ENCODE data around the gene POT1. TPM values are rescaled to one million over a fixed set of nuclear protein-coding genes. Genes with fewer than 3 reads are reported as not detected.
A peak's percentile ranks its signal among the peaks of the same experiment; 100 is the strongest.

The POT1 gene
- total RNA-seq, 2 donors from 2014 or later, result 27.3 to 27.8 TPM

- peak overlapping the region in 1 of 2 donors; percentile 56 for H3K27ac Mint-ChIP-seq
- peak overlapping the region; percentile 22 for H3K4me3 Mint-ChIP-seq
- H3K36me3 Mint-ChIP-seq, result peaks cover 8% of the 10 kb centered on the region
- H3K4me1 Mint-ChIP-seq (ENCODE audit: low read depth in 2 of 2), result peaks cover 19 to 25% of the 10 kb centered on the region in 2 donors
- DNase-seq (ENCODE audit: low spot score), result no peak
- H3K27me3 Mint-ChIP-seq, result no peaks in the 10 kb centered on the region
- no peak for ATAC-seq
- H3K9me3 Mint-ChIP-seq, result no peaks in the 10 kb centered on the region
Measured at GRCh38 chr7:124930655-124931597, 1.3 kb upstream of the POT1 start.

GRCh38 chr7:124930173-124930623, 573 bp upstream of the POT1 start:
- Mint-ChIP-seq H3K9me3 (no peaks in the 10 kb centered on the region), H3K27me3 (no peaks in the 10 kb centered on the region), H3K27ac (peak overlapping the region; percentile 90 to 97), H3K4me1 (ENCODE audit: low read depth in 2 of 2) (peaks cover 24 to 30% of the 10 kb centered on the region in 2 donors), H3K4me3 (peak overlapping the region; percentile 97), H3K36me3 (peaks cover 8% of the 10 kb centered on the region)
- ATAC-seq (no peak), DNase-seq (ENCODE audit: low spot score) (no peak)

- Mint-ChIP-seq H3K27me3 (no peaks in the 10 kb centered on the region), H3K4me3 (no peak overlapping the region), H3K27ac (no peak overlapping the region), H3K4me1 (ENCODE audit: low read depth in 2 of 2) (peaks cover 37 to 47% of the 10 kb centered on the region in 2 donors), H3K9me3 (no peaks in the 10 kb centered on the region), H3K36me3 (peaks cover 19% of the 10 kb centered on the region)
- no peak for ATAC-seq
- DNase-seq (ENCODE audit: low spot score), result no peak
Measured at GRCh38 chr7:124924906-124925305, 4.7 kb downstream of the POT1 start.

GRCh38 chr7:124922200-124922599, 7.4 kb downstream of the POT1 start:
- no peak overlapping the region for H3K4me3 Mint-ChIP-seq
- no peak for ATAC-seq
- no peaks in the 10 kb centered on the region for H3K27me3 Mint-ChIP-seq
- no peak for DNase-seq (ENCODE audit: low spot score)
- no peaks in the 10 kb centered on the region for H3K9me3 Mint-ChIP-seq
- peaks cover 10% of the 10 kb centered on the region for H3K36me3 Mint-ChIP-seq
- H3K27ac Mint-ChIP-seq, result no peak overlapping the region
- H3K4me1 Mint-ChIP-seq (ENCODE audit: low read depth in 2 of 2), result peaks cover 25 to 26% of the 10 kb centered on the region in 2 donors

GRCh38 chr7:124919841-124920240, 9.8 kb downstream of the POT1 start:
- DNase-seq (ENCODE audit: low spot score) (no peak), ATAC-seq (no peak)
- no peak overlapping the region for H3K27ac Mint-ChIP-seq
- H3K4me3 Mint-ChIP-seq, result no peak overlapping the region
- no peaks in the 10 kb centered on the region for H3K9me3 Mint-ChIP-seq
- H3K36me3 Mint-ChIP-seq, result peaks cover 10% of the 10 kb centered on the region
- H3K27me3 Mint-ChIP-seq, result no peaks in the 10 kb centered on the region
- H3K4me1 Mint-ChIP-seq (ENCODE audit: low read depth in 2 of 2), result peaks cover 16 to 21% of the 10 kb centered on the region in 2 donors

GRCh38 chr7:124918662-124919061, 11.0 kb downstream of the POT1 start:
- no peak for ATAC-seq
- no peak for DNase-seq (ENCODE audit: low spot score)
- Mint-ChIP-seq H3K27me3 (no peaks in the 10 kb centered on the region), H3K27ac (no peak overlapping the region), H3K9me3 (no peaks in the 10 kb centered on the region), H3K36me3 (no peaks in the 10 kb centered on the region), H3K4me3 (no peak overlapping the region), H3K4me1 (ENCODE audit: low read depth in 2 of 2) (peaks cover 6 to 11% of the 10 kb centered on the region in 2 donors)

- Mint-ChIP-seq H3K27me3 (no peaks in the 10 kb centered on the region), H3K4me1 (ENCODE audit: low read depth in 2 of 2) (peaks cover 5 to 8% of the 10 kb centered on the region in 2 donors), H3K36me3 (peaks cover 4% of the 10 kb centered on the region), H3K9me3 (no peaks in the 10 kb centered on the region), H3K4me3 (no peak overlapping the region), H3K27ac (no peak overlapping the region)
- no peak for ATAC-seq
- DNase-seq (ENCODE audit: low spot score), result no peak
Measured at GRCh38 chr7:124915242-124915641, 14.4 kb downstream of the POT1 start.

- H3K27ac Mint-ChIP-seq, result no peak overlapping the region
- H3K36me3 Mint-ChIP-seq, result peaks cover 4% of the 10 kb centered on the region
- H3K4me1 Mint-ChIP-seq (ENCODE audit: low read depth in 2 of 2), result peaks cover 5 to 8% of the 10 kb centered on the region in 2 donors
- H3K27me3 Mint-ChIP-seq, result no peaks in the 10 kb centered on the region
- no peak for DNase-seq (ENCODE audit: low spot score)
- ATAC-seq, result no peak
- H3K9me3 Mint-ChIP-seq, result no peaks in the 10 kb centered on the region
- H3K4me3 Mint-ChIP-seq, result no peak overlapping the region
Measured at GRCh38 chr7:124914298-124914697, 15.3 kb downstream of the POT1 start.

- peaks cover 5 to 8% of the 10 kb centered on the region in 2 donors for H3K4me1 Mint-ChIP-seq (ENCODE audit: low read depth in 2 of 2)
- H3K27ac Mint-ChIP-seq, result no peak overlapping the region
- peaks cover 4% of the 10 kb centered on the region for H3K36me3 Mint-ChIP-seq
- no peaks in the 10 kb centered on the region for H3K27me3 Mint-ChIP-seq
- no peaks in the 10 kb centered on the region for H3K9me3 Mint-ChIP-seq
- DNase-seq (ENCODE audit: low spot score) (no peak), ATAC-seq (no peak)
- no peak overlapping the region for H3K4me3 Mint-ChIP-seq
Measured at GRCh38 chr7:124912972-124913371, 16.7 kb downstream of the POT1 start.

GRCh38 chr7:124909808-124910207, 19.8 kb downstream of the POT1 start:
- H3K36me3 Mint-ChIP-seq, result peaks cover 14% of the 10 kb centered on the region
- DNase-seq (ENCODE audit: low spot score) (no peak), ATAC-seq (no peak)
- peaks cover 8 to 15% of the 10 kb centered on the region in 2 donors for H3K4me1 Mint-ChIP-seq (ENCODE audit: low read depth in 2 of 2)
- H3K27ac Mint-ChIP-seq, result no peak overlapping the region
- H3K27me3 Mint-ChIP-seq, result no peaks in the 10 kb centered on the region
- no peaks in the 10 kb centered on the region for H3K9me3 Mint-ChIP-seq
- H3K4me3 Mint-ChIP-seq, result no peak overlapping the region

GRCh38 chr7:124908259-124908658, 21.4 kb downstream of the POT1 start:
- peaks cover 24% of the 10 kb centered on the region for H3K36me3 Mint-ChIP-seq
- peaks cover 11 to 25% of the 10 kb centered on the region in 2 donors for H3K4me1 Mint-ChIP-seq (ENCODE audit: low read depth in 2 of 2)
- H3K4me3 Mint-ChIP-seq, result no peak overlapping the region
- ATAC-seq, result no peak
- no peak for DNase-seq (ENCODE audit: low spot score)
- peaks cover 2% of the 10 kb centered on the region for H3K9me3 Mint-ChIP-seq
- no peak overlapping the region for H3K27ac Mint-ChIP-seq
- no peaks in the 10 kb centered on the region for H3K27me3 Mint-ChIP-seq

- Mint-ChIP-seq H3K4me3 (no peak overlapping the region), H3K4me1 (ENCODE audit: low read depth in 2 of 2) (peaks cover 12 to 24% of the 10 kb centered on the region in 2 donors), H3K27ac (no peak overlapping the region), H3K36me3 (peaks cover 23% of the 10 kb centered on the region), H3K9me3 (peaks cover 3% of the 10 kb centered on the region), H3K27me3 (no peaks in the 10 kb centered on the region)
- DNase-seq (ENCODE audit: low spot score) (no peak), ATAC-seq (no peak)
Measured at GRCh38 chr7:124907490-124907889, 22.1 kb downstream of the POT1 start.

- peaks cover 17% of the 10 kb centered on the region for H3K36me3 Mint-ChIP-seq
- H3K4me1 Mint-ChIP-seq (ENCODE audit: low read depth in 2 of 2), result peaks cover 8 to 16% of the 10 kb centered on the region in 2 donors
- peaks cover 5% of the 10 kb centered on the region for H3K9me3 Mint-ChIP-seq
- no peak for ATAC-seq
- no peak for DNase-seq (ENCODE audit: low spot score)
- H3K27ac Mint-ChIP-seq, result no peak overlapping the region
- no peaks in the 10 kb centered on the region for H3K27me3 Mint-ChIP-seq
- no peak overlapping the region for H3K4me3 Mint-ChIP-seq
Measured at GRCh38 chr7:124898531-124898930, 31.1 kb downstream of the POT1 start.

GRCh38 chr7:124896001-124896400, 33.6 kb downstream of the POT1 start:
- Mint-ChIP-seq H3K4me1 (ENCODE audit: low read depth in 2 of 2) (peaks cover 0 to 11% of the 10 kb centered on the region in 2 donors), H3K4me3 (no peak overlapping the region), H3K9me3 (no peaks in the 10 kb centered on the region), H3K36me3 (peaks cover 13% of the 10 kb centered on the region), H3K27ac (no peak overlapping the region), H3K27me3 (no peaks in the 10 kb centered on the region)
- DNase-seq (ENCODE audit: low spot score) (no peak), ATAC-seq (no peak)
